CMK (cell line): ENCODE measurements around the gene FIBCD1.

Experiments
- DNase-seq: peaks from one replicate; pipeline ENCODE4 v3.0.0-alpha.2; 2010; ENCODE audit warnings: low read depth

FIBCD1 gene

DNA sequence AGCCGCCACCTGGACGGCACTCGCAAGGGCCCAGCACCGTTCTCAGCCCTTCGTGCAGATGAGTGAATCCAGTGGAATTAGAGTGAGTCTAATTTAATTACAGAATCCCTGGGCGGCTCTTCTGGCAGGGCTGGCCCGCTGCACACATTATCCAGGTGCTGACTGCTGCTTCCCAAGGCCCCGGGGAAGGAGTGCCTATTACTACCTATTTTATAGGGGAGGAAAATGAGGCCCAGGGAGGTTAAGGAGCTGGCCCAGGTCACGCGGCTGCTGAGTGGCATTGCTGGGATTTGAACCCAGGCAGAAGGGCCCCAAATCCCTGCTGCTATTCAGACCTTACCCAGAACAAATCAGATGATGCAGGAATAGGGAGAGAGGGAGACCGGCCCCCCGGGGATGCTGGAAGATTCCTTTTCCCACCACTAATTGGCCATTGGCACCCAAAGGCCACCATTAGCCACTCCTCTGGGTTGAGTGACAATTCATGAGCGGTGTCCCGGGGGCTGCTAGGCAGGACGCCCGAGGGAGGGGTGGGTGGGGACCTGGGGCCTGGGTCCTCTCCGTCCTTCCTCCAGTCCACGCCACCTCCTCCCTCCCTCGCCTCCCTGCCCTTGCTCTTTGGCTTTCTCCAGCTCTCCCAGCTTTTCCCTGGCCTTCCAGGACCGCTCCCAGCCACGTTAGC is 32.2 kb downstream of the FIBCD1 start:
- DNase-seq = no peak

DNA sequence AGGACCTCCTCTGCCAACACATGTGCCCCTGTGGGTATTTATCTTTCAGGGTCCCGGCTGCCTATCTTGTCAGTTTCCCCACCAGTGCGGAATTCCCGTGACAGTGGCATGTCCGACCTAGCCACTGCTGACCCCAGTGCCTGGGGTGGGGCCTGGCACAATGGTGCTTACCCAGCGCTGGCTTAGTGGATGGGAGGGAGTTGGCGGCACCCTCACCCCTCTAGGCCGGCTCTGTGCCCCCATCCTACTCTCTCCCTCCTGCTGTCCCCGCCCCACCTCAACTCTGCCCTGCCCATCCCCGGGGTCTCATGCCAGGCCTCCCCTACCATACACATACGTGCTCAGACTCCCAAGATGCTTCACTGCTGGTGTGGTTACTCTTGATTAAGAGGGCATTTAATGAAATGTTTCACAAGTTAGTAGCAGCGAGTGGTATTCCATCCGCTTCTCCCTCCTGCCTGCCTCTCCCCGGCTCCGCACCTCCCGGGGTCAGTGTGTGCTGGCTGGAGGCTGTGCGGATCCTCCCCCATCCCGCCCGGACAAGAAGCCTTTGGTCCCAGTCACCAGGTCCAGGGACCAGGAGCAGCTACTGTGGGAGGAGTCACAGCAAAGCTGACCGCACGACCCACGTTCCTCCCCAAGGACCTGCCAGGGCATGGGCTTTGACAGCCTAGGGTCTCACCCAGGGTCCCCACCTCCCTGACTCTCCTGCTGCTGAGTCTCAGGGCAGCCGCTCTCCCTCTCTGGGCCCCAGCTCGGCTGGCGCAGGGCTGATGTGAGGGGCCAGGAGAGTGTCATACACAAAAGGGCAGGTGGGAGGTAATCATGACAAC is 32.9 kb downstream of the FIBCD1 start:
- DNase-seq = no peak

DNA sequence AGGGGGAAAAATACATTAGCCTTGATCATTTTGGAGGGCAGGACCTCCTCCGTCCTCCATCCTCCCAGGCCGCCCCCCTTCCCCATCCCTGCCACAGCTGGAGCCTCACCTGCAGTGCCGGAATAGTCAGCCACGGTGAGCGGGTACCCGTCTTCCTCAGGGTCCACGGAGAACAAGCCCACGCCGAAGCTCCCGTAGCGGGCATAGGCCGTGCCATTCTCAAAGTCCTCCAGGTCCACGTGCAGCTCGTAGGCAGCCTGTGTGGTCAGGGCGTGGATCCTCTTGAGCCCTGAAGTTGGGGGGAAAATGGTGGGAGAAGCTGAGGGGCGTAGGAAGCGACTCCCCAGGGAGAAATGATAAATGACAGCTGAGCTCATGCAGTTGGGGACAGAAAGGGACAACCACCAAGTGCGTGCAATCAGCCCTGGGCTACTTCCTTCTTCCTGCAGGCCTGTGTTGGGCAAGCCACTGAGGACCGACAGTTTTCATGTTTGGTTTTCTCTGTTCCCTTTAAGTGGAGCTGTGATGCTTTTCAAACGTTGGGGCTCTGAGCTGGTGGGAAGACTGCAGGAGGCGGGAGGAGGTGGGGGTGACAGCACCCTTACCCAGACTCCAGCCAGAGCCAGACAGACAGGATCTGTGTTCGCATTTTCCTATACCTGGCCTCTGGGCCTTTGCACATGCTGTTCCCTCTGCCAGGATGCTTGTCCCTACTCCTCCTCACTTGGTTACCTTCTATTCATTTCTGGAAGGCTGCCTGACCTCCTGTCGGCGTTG is 33.7 kb downstream of the FIBCD1 start:
- no peak for DNase-seq

DNA sequence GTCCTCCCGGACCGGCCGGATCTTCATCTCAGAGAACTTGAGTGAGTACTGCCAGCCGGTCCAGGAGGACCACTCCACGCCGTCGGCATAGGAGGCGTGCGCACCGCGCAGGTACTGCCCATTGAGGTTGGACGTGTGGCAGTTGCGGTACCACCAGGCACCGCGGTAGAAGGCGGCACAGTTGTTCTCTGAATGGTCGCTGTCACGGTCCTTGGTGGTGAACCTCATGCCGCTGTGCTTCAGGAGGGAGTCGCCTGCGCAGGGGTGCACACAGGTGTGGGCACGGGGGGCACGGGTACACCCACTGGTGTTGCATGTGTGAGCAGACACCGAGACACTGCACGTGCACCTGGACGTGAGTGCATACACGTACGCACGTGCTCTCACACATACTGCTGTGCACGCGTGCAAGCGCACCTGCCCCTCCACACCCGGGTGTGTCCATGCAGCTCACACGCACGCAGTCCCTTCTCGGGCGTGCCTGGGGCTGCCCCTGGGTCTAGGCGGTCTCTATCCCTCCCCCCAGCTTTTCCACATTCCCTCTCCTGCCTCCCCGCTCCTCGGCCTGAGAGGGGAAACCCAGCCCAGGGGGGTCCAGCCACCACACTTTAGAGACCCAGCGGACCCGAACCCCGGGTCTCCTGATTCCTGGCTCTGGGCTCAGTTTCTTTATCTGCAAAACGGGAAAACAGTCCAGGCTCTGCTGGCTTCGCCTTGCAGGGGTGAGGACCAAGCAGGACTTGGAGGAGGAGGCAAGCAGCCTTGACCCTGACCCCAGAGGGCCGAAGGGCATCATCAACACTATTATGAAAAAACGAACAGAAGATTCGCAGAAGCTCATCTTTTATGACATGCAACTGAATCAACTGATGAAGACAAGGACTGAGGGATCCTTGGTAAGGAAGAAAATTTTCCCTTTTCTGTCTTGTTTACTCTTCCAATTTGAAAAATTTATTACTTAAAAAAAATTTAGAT is 34.7 kb downstream of the FIBCD1 start:
- no peak for DNase-seq

DNA sequence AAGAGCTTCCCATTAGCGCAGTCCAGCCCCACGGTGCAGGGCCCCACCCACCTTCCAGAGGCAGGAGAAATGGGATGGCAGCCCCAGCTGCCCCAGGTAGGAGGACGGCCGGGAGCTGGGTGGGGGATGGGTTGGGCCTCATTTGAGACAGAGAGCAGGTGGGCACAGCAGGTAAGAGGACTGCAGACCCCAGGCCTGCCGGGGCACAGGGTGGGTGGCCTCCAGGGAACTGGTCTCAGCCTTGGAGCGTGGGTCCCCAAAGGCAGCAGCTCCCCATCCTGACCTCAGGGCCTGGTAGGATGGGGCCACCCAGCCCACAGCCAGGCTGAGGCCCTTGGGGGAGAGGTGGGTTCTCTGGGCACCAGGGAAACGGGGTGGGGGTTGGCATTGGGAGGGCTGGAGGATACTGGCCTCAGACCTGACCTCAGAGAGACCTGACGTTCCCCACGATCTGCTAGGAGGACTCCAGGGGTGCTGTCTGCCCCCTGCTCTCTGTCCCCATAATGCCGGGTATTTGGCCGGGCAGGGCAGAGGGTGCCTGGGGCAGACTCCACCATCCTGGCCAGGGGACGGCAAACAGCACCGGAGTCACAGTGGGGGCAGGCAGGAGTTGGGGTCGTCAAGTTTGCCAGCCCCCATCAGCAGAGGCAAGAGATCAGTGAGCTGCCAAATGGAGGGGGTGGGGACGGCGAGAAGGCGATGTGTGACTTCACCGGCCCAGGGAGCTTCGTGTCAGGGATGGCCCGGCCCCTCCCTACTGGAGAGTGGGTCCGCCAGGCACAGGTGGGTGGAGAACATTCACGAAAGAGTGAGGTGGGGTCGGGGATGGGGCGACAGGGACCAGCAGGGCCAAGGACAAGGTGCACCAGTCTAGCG is 35.6 kb downstream of the FIBCD1 start:
- DNase-seq = no peak

DNA sequence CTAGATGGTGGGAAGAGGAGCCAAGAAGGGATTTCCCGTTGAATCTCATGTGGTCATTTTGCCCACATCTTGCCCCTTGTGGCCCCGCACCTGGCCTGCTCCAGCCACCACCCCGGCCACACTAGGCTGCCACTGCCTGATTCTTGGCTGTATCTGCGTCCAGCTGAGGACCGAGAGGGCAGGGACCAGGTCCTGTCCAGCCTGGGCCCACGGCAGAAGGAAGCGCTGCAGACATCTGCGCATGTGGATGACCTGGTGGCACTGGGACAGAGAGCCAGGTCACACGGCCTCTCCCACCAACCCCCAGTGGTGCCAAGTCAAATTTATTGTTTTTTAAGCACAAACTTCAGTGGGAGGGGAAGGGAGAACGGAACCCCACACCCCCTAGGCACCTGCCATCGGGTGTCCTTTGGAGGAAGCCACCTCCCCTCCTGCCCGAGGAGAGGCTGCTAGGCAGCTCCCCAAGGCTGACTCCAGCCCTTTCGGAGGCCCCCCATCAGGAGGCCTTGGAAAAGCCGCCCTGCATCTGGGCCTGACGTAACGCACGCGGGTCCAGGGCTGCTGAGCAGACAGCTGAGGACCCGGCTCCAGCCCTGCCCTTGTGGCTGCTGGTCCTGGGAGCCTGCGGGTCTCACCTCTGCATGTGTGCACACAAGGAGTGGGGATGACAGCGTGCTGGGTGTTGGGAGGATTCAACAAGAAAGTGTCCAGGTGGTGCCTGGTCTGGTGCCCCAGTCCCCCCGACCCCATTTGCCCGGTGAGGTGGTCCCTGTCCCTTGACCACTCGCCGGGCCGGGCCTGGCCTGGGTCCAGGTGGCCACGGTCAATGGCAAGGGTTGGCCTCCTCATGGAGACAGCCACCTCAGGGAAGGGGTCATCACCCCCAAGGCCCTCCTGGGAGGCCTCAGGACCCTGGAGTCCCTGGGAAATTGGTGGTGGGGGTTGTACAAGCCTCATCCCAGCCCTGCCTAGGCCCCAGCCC is 36.6 kb downstream of the FIBCD1 start:
- no peak for DNase-seq

DNA sequence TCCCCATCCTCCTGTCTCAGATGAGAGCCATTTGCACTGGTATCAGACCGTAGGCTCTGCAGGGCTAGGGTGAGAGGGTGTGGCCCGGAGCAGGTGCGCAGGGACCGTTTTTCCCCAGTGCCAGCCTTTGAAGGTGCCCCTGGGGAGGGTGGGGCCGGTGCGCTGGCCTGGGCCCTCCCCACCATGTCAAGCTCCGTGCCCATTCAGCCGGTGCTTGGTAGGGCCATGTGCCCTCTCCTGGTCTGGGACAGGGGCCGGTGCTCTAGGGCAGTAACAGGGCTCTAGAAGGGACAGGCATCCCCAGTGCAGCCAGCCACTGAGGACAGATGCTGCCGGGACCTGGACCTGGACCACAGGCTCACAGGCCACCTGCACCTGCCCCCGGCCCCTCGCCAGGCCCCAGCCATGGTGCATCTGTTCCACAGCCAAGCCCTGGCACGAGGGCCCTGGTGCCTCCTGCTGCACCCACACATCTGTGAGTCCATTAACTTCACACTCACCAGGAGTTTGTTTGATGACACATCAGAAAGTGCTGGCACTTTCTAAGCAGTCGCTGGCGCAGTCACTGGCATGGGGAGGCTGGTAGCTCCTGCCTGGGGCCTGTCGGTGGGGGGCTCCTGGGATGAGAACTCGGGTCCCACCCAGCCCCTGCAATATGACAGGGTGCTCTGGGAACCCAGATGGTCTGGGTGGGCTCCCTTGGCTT is 37.4 kb downstream of the FIBCD1 start:
- DNase-seq = no peak

DNA sequence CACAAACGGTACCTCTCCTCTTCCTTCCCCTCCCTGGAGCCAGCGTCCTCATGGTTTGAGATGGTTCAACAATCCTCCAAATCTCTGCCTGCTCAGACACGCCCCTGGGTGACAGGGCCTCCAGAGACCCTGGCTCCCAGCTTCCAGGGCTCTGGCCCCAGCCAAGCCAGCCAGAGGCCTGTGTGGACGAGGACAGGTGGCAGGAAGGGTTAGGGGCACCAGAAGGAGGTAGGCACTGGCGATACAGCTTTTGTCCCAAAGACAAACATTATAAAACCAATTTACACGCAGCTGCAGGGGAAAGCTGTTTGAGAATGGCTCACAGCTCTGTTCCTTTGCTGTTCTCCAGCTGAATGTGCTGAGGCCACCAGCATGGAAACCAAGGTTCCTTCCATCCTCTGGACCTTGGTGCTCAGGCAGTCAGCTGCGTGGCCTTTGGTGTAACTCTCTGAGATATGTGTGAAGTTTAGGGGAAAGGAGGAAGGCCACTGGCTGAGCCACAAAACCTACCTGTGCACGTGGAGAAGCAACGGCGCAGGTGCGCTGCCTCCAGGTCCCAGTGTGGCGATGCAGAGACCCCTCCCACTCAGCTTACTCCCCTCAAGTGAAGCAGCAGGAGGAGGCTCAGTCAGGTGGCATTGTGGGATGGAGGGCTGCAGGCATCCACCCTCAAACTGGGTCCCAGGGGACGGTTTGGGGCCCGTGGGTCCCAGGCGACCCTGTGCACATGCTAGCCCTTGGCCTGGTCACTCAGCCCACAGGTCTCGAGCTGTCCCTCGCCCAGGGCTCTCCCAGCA is 38.1 kb downstream of the FIBCD1 start:
- no peak for DNase-seq

DNA sequence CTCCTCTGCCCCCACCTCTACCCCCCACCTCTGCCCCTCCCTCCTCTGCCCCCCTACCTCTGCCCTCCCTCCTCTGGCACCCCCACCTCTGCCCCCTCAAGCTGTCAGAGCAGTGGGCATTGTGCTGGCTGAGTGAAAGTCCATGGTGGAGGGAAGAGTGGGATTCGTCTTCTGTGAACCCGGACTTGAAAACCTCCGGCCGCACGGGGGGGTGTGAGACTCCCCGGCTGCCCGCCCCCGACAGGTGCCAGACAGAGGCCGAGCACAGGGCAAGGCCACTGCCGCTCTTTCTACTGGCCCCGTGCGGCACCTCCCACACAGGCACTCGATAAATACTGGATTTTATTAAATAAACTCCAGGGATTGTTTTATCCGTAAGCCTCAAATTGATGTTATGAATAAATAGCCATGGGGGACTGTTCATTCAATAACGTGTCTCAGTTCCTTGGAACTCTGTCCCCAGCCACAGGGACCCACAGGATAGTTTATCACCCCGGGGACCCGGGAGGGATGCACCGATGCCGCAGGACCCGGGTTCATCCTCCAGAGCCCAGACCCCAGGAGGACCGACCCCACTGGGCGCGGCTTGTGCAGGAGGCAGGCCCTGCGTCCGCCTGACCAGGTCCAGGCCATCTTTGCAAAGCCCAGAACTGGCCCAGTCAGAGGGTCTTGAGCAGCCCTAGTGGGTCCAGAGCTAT is 39.8 kb downstream of the FIBCD1 start:
- DNase-seq = no peak

DNA sequence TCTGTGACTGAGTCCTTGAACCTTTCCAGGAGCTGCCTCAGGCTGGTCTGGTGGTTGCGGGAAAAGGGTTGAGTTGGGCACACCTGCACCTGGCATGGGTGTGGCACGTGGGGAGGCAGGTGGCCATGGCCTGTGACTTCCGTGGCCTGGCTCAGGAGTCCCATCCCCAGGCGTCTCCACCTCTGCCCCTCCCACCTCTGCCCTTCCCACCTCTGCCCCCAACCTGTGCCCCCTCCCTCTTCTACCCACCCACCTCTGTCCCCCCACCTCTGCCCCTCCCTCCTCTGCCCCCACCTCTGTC is 40.5 kb downstream of the FIBCD1 start:
- DNase-seq = no peak

DNA sequence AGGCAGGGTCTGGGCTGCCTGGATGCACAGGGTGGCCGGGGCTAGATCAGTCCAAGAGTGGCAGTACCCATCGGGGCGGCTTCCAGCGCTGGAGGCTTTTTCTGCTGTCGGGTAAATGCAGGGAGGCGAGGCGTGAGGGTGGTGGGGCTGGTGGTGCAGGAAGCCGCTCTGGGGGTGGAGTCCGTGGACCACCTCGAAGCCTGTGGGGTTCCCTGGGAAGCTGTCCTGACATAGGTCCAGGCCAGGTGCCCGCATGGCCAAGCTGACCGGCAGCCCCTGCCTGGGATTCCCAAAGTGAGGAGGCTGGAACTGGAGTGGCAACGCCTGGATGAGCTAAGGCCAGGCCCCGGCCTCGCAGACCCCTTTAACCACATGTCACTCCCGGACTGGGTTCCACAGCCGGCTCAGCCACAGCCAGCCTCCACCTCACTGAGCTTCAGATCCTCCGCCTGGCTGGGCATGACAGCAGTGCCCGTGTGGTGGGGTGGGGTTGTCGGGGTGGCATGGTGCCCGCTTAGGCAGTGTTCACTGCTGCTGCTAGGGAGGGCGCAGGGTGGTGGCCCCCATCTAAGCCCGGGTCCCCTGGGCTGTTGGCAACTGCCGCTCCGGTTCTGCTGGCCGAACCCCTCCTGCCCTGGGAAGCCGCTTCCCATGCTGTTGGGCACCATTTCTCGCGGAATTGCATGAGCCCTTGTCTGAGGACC is 41.0 kb downstream of the FIBCD1 start:
- no peak for DNase-seq

DNA sequence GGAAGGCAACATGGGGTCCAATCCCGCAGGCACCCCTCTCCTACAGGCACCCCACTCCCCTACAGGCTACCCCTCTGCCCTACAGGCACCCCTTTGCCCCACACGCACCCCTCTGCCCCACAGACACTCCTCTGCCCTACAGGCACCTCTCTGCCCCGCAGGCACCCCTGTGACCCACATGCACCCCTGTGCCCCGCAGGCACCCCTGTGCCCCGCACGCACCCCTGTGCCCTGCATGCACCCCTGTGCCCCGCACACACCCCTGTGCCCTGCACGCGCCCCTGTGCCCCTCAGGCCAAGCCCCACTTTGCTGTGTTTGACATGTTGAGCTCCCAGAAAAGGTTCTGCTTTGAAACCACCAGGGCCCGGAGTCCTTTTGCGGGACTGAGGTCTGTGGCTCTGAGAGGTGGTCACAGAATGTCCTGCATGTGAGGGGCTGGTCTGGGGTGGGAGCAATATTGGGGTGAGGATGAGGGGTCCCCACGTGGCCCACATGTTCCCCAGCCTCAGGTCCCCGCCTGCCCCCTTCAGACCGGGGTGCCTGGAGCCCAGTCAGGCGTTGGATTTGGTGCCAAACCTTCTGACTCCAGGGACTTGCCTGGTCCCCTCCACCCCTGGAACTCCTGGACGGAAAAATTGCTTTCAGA is 41.8 kb downstream of the FIBCD1 start:
- no peak for DNase-seq

DNA sequence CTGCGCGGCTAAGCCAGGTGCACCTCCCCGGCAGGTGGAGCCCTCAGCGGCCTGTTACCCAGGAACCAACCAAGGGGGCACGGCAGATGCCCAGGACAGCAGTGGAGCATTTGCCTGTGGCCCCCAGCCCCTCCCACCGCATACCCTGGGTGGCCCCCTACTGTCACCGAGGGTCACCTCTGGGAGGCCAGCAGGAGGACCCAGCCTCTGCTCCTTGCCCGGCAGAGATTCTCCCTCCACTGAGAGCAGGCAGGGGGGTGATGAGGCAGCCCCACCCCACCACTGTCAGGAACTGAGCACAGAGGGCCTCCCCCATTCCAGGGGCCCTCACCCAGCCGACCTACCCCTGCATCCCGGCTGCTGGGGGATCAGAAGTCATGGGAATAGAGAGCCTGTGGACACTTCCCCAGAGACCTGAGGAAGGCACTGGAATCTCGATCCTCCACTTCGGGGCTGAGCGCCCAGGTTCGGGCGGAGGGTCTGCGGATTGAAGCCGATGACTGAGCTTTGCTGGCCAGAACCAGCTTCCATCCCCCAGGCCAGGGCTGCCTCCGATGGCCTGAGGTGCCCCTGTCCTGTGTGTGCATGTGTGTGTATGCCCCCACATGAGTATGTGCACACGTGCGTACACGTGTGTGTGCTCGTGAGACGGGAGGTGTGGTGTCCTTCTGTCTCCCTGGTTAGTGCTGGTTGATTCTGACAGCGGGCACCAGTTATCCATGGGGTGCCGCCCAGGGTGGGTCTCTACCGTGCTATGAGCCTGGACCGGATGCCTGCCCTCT is 42.6 kb downstream of the FIBCD1 start, which contains the start of gene QRFP:
Gene QRFP, minus strand, starts transcription at position 580 of the 782 bp plus-strand sequence. CDS start 2,974 bp downstream, outside the sequence.
- no peak for DNase-seq

DNA sequence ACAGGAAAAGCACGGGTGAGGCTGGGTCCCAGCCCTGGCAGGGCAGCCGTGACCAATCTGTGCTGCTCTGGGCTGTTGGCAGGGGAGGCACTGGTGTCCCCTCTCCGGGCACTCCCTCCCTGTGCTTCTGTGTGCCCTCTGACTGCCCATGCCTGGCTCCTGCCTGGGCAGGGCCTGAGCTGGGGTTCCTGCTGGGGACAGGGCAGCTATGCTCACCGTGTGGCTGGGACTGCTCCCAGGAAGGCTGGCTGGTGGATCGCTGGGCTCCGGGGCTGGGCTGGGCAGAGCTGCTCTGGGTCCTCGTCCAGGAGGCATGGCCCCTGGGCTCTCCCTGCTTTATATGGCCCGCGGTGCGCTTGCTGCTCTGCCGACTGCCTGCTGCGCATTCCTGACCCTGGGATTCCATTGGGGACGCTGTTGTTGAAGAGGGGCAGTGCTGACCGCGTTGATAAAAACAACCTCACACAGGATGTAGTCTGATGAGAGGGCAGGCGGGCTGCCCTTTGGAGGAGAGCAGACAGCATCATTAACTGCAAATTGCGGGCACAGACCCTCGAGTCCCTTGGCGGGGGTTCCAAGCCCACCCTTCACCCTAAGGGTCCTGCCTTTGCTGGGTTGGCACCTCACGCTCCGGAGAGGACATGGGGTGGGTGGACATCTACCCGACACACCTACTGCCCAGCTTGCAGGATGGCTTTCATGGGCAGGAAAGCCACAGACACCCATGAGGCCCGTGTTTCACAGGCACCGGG is 43.4 kb downstream of the FIBCD1 start:
- DNase-seq = no peak

DNA sequence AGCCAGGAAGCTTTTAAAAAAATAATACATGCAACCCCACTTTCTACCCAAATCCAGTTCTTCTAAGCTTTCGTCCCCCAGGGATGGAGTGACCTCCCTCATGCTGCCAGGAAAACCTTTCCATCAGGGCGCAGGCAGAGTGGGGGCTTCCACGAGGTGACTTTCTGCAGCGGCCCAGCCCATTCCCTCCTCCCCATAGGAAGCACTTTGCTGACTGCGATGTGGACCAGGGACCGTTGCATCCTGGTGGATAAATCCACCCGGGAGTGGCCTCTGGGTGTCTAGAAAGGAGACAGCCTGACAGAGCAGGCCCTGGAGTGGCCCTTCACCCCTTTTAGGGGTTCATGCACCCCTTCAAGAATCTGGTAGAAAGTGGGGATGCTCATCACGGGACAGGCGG is 44.0 kb downstream of the FIBCD1 start:
- no peak for DNase-seq
